Neuronal stem cell (in vitro differentiated cells): ENCODE results near the gene P3H4.
A peak's percentile ranks its signal among the peaks of the same experiment; 100 is the strongest.
"Not testable (repeated sequence)": the region's sequence is repeated elsewhere in the genome, so short reads cannot be mapped to it uniquely, and the experiment has no call there.

Experiments used
- DNase-seq: peaks from one replicate; pipeline ENCODE4 v3.0.0-alpha.2; 2013; ENCODE audit warnings: low spot score
- H2AFZ ChIP-seq: one replicate; pipeline ENCODE4 v1.6.1; 2013; ENCODE audit warnings: mild to moderate bottlenecking, low read length, inconsistent platforms
- H2AK5ac ChIP-seq: 2 replicates; pipeline ENCODE4 v1.6.1; 2013; ENCODE audit warnings: low read depth, mild to moderate bottlenecking, inconsistent platforms, low read length, moderate library complexity, mixed read lengths
- H2BK120ac ChIP-seq: 2 replicates; pipeline ENCODE4 v1.6.1; 2013; ENCODE audit warnings: low read depth, mild to moderate bottlenecking, inconsistent platforms, low read length, moderate library complexity, mixed read lengths
- H2BK12ac ChIP-seq: one replicate; pipeline ENCODE4 v1.6.1; 2013; ENCODE audit warnings: low read length, inconsistent platforms
- H2BK15ac ChIP-seq: 2 replicates; pipeline ENCODE4 v1.6.1; 2013; ENCODE audit warnings: mild to moderate bottlenecking, low read length, inconsistent platforms, mixed read lengths
- H2BK5ac ChIP-seq: one replicate; pipeline ENCODE4 v1.6.1; 2013; ENCODE audit warnings: inconsistent platforms, mild to moderate bottlenecking, low read length, moderate library complexity
- H3K14ac ChIP-seq: one replicate; pipeline ENCODE4 v1.6.1; 2013; ENCODE audit warnings: low read length, inconsistent platforms
- H3K18ac ChIP-seq: 2 replicates; pipeline ENCODE4 v1.6.1; 2013; ENCODE audit warnings: low read length, inconsistent platforms
- H3K23ac ChIP-seq: 2 replicates; pipeline ENCODE4 v1.6.1; 2013; ENCODE audit warnings: low read depth, mild to moderate bottlenecking, mixed read lengths, low read length, inconsistent platforms; ENCODE audit not compliant: poor library complexity
- H3K27ac ChIP-seq: replicated peaks from 3 replicates; pipeline ENCODE4 v1.5.1; 2013; ENCODE audit warnings: low read length, inconsistent platforms
- H3K27me3 ChIP-seq, 3 experiments: 2 replicates each; pipeline ENCODE4 v1.6.1; 2013; ENCODE audit warnings: low read length in 3 of 3, mild to moderate bottlenecking in 2 of 3, inconsistent platforms in 1 of 3, low read depth in 1 of 3, mixed read lengths in 1 of 3, moderate library complexity in 1 of 3; ENCODE audit not compliant: control insufficient read depth in 3 of 3, insufficient read depth in 3 of 3
- H3K36me3 ChIP-seq, 2 donors: replicated peaks in 1 of 2; 2 replicates each; pipeline ENCODE4 v1.6.1; 2013; ENCODE audit warnings: low read length in 2 of 2; ENCODE audit not compliant: control insufficient read depth in 2 of 2, insufficient read depth in 2 of 2
- H3K4ac ChIP-seq: 2 replicates; pipeline ENCODE4 v1.6.1; 2013; ENCODE audit warnings: inconsistent platforms, mild to moderate bottlenecking, low read length, moderate library complexity
- H3K4me1 ChIP-seq, 2 donors: 1 replicate in 1 of 2; 2 replicates in 1 of 2; pipeline ENCODE4 v1.6.1; 2013; ENCODE audit warnings: low read length in 2 of 2, low read depth in 1 of 2; ENCODE audit not compliant: control insufficient read depth in 2 of 2, insufficient read depth in 1 of 2
- H3K4me2 ChIP-seq: one replicate; pipeline ENCODE4 v1.6.1; 2013; ENCODE audit warnings: mild to moderate bottlenecking, low read length, inconsistent platforms; ENCODE audit not compliant: insufficient read depth, poor library complexity, severe bottlenecking
- H3K4me3 ChIP-seq, 2 donors: 2 replicates each; pipeline ENCODE4 v1.5.1; 2013; ENCODE audit warnings: low read length in 2 of 2, mild to moderate bottlenecking in 2 of 2, inconsistent platforms in 1 of 2, moderate library complexity in 1 of 2
- H3K79me1 ChIP-seq: one replicate; pipeline ENCODE4 v1.6.1; 2013; ENCODE audit warnings: low read depth, mild to moderate bottlenecking, inconsistent platforms, low read length, moderate library complexity
- H3K9ac ChIP-seq: one replicate; pipeline ENCODE4 v1.6.1; 2013; ENCODE audit warnings: mild to moderate bottlenecking, low read depth, low read length, inconsistent platforms; ENCODE audit not compliant: poor library complexity
- H3K9me3 ChIP-seq, 2 donors: replicated peaks in 1 of 2; 2 replicates each; pipeline versions ENCODE3 to v1.6.1; 2013; ENCODE audit warnings: low read length in 2 of 2, mild to moderate bottlenecking in 2 of 2, inconsistent platforms in 1 of 2, low read depth in 1 of 2, mixed read lengths in 1 of 2, moderate library complexity in 1 of 2; ENCODE audit not compliant: control insufficient read depth in 2 of 2, insufficient read depth in 1 of 2
- H4K8ac ChIP-seq: one replicate; pipeline ENCODE4 v1.6.1; 2013; ENCODE audit warnings: low read depth, mild to moderate bottlenecking, inconsistent platforms, low read length, moderate library complexity
- H4K91ac ChIP-seq: one replicate; pipeline ENCODE4 v1.6.1; 2013; ENCODE audit warnings: low read length, low read depth, mild to moderate bottlenecking, inconsistent platforms; ENCODE audit not compliant: poor library complexity
- WGBS, 2 donors: extraction: QIAGEN DNeasy Blood & Tissue Kit; methylation state at CpG; one replicate each; pipeline ENCODE4 v1.1.7; 2013; ENCODE audit warnings: missing lambda C conversion rate in 2 of 2, mixed read lengths in 1 of 2; ENCODE audit not compliant: insufficient read length in 2 of 2, insufficient replicate concordance in 1 of 2; ENCODE audit errors: extremely low coverage in 2 of 2; 5-methylcytosine and 5-hydroxymethylcytosine counted together

P3H4 gene

DNA sequence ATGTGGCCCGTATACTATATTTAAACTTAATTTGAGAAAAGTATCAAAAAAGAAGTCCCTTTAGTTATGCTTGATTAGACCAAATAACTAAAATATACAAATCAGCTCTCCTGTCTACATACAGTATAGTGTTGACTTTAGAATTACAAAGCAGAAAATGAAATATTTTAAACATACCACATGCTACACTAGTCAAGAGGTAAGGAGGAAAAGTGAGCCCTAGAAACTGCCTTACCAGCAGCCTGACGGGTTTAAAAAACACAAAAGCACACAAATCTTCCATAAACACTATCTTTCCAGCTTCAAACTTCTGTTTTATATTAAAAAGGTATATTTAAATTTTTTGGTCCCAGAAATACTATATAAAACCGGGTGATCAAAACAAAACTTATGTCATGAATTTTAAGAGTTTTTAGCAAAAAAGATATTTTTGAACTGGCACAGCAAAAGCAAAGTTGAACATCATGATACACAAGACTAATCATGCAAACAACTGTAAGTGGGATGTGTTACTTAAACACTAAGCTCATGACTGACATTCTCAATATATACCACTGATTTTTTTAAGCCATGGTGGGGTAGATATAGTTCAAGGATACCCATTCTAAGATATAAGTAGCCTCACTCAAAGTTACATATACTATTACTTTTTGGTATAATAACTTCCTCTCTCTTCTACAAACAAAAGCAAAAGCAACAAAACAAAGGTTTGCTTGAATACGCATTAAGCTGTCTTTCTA lies 37.7 kb upstream of the P3H4 start:
- H3K14ac ChIP-seq = no peak overlapping the region
- H3K27me3 ChIP-seq = no peaks in the 10 kb centered on the region
- H3K23ac ChIP-seq = no peak overlapping the region
- no peak overlapping the region for H3K4ac ChIP-seq
- no peak overlapping the region for H3K4me2 ChIP-seq
- H3K4me3 ChIP-seq = no peak overlapping the region
- no peak overlapping the region for H4K91ac ChIP-seq
- no peak overlapping the region for H2AFZ ChIP-seq
- H2BK12ac ChIP-seq = no peak overlapping the region
- H3K9ac ChIP-seq = no peak overlapping the region
- no peaks in the 10 kb centered on the region for H3K4me1 ChIP-seq
- no peak overlapping the region for H3K18ac ChIP-seq
- H3K27ac ChIP-seq = no peak overlapping the region
- H2BK5ac ChIP-seq = no peak overlapping the region
- H2AK5ac ChIP-seq = no peak overlapping the region
- H2BK15ac ChIP-seq = no peak overlapping the region
- DNase-seq = no peak
- H3K79me1 ChIP-seq = peaks cover 3% of the 10 kb centered on the region
- WGBS, 2 donors = no CpG with 5 or more reads among the region's 4 CpGs
- H3K36me3 ChIP-seq = peaks cover 11 to 56% of the 10 kb centered on the region in 2 donors
- H4K8ac ChIP-seq = no peak overlapping the region
- no peak overlapping the region for H2BK120ac ChIP-seq
- H3K9me3 ChIP-seq = peaks cover 0 to 4% of the 10 kb centered on the region in 2 donors

DNA sequence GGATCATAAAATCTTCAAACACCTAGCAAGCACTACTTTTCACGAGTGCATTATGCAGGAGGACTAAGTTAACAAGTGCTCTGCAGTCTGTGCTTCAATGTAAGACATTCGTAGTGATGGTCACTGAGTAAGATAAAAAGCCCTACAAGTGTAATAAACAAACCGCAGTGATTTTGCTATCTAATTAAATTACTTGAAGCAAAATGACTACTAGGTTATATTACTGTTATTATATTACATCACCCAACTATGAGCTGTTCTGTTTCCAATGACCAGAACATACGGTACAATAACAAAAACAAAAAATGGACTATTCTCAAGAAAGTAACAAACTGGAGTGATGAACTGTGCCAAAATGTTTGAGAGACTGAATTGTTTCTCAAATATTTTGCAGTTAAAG lies 37.0 kb upstream of the P3H4 start:
- no peak overlapping the region for H2AFZ ChIP-seq
- H3K9me3 ChIP-seq = peaks cover 0 to 4% of the 10 kb centered on the region in 2 donors
- no peak overlapping the region for H2BK5ac ChIP-seq
- H3K4me3 ChIP-seq = no peak overlapping the region
- H3K27ac ChIP-seq = no peak overlapping the region
- DNase-seq = no peak
- H3K36me3 ChIP-seq = peaks cover 6 to 50% of the 10 kb centered on the region in 2 donors
- no peak overlapping the region for H3K4me2 ChIP-seq
- H3K4ac ChIP-seq = no peak overlapping the region
- H2BK15ac ChIP-seq = no peak overlapping the region
- no peak overlapping the region for H3K23ac ChIP-seq
- H3K79me1 ChIP-seq = peaks cover 3% of the 10 kb centered on the region
- H3K4me1 ChIP-seq = no peaks in the 10 kb centered on the region
- H3K9ac ChIP-seq = no peak overlapping the region
- no peak overlapping the region for H3K14ac ChIP-seq
- no peak overlapping the region for H4K91ac ChIP-seq
- H2BK12ac ChIP-seq = no peak overlapping the region
- no peaks in the 10 kb centered on the region for H3K27me3 ChIP-seq
- H2BK120ac ChIP-seq = no peak overlapping the region
- H3K18ac ChIP-seq = no peak overlapping the region
- H4K8ac ChIP-seq = no peak overlapping the region
- WGBS, 2 donors = no CpG with 5 or more reads among the region's 4 CpGs
- H2AK5ac ChIP-seq = no peak overlapping the region

DNA sequence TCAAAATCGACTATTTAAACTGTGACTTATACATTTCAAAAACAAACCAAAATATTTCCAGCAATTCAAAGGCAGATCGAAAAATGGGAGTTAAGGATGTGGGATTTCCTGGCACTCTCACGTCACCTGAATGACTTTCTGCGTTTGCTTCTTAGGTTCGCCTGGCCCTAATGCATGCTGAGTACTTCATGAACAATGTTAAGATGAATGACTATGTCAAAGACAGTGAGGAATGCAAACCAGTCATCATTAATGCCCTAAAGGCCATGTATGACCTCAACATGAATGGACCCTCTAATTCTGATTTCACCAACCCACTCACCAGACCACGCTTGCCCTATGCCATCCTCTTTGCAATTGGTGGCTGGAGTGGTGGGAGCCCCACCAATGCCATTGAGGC lies 33.2 kb upstream of the P3H4 start:
- H2AK5ac ChIP-seq = no peak overlapping the region
- no peak overlapping the region for H3K27ac ChIP-seq
- no peaks in the 10 kb centered on the region for H3K4me1 ChIP-seq
- peak overlapping the region; percentile 58 for H2BK12ac ChIP-seq
- DNase-seq = no peak
- H3K27me3 ChIP-seq = no peaks in the 10 kb centered on the region
- no CpG with 5 or more reads among the region's 6 CpGs for WGBS, 2 donors
- no peak overlapping the region for H2AFZ ChIP-seq
- H2BK120ac ChIP-seq = no peak overlapping the region
- H3K18ac ChIP-seq = no peak overlapping the region
- H2BK5ac ChIP-seq = no peak overlapping the region
- H3K4ac ChIP-seq = no peak overlapping the region
- H3K9me3 ChIP-seq = peaks cover 0 to 2% of the 10 kb centered on the region in 2 donors
- no peak overlapping the region for H4K8ac ChIP-seq
- H4K91ac ChIP-seq = no peak overlapping the region
- no peak overlapping the region for H2BK15ac ChIP-seq
- H3K14ac ChIP-seq = no peak overlapping the region
- no peak overlapping the region for H3K4me2 ChIP-seq
- H3K79me1 ChIP-seq = peaks cover 3% of the 10 kb centered on the region
- H3K23ac ChIP-seq = no peak overlapping the region
- peaks cover 3 to 20% of the 10 kb centered on the region in 2 donors for H3K36me3 ChIP-seq
- no peak overlapping the region for H3K9ac ChIP-seq
- no peak overlapping the region for H3K4me3 ChIP-seq

DNA sequence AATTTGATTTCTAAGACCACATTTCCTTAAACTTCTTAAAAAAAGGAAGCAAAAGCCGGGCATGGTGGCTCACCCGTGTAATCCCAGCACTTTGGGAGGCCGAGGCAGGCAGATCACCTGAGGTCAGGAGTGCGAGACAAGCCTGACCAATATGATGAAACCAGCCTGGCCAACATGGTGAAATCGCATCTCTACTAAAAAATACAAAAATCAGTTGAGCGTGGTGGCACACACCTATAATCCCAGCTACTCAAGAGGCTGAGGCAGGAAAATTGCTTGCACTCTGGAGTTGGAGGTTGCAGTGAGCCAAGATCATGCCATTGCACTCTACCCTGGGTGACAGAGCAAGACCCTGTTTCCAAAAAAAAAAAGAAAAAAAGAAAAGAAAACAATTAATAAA lies 29.0 kb upstream of the P3H4 start:
- H3K4me1 ChIP-seq, H3K14ac ChIP-seq, DNase-seq, H2AFZ ChIP-seq, H3K27ac ChIP-seq, H3K18ac ChIP-seq, H3K4me2 ChIP-seq, H3K9ac ChIP-seq, H3K36me3 ChIP-seq, H3K9me3 ChIP-seq, H2BK15ac ChIP-seq, H4K8ac ChIP-seq, H2BK120ac ChIP-seq, H2BK5ac ChIP-seq, H3K4me3 ChIP-seq, H3K79me1 ChIP-seq, H2BK12ac ChIP-seq, H3K27me3 ChIP-seq, H3K4ac ChIP-seq, H4K91ac ChIP-seq, H2AK5ac ChIP-seq, H3K23ac ChIP-seq: not testable (repeated sequence)
- WGBS, 2 donors = no CpG with 5 or more reads among the region's 6 CpGs
